HG03457 (cell line): ENCODE measurements around the gene BLOC1S1.

ENCODE experiments used
- ATAC-seq: cut with Tn5 transposase; IDR thresholded peaks from one replicate; pipeline ENCODE4 v1.9.1; 2021; ENCODE audit warnings: moderate number of reproducible peaks; ENCODE audit not compliant: unreplicated experiment

Gene BLOC1S1

GRCh38 chr12:55715833-55716581 lies at the start of gene BLOC1S1:
BLOC1S1 (plus strand) TSS chr12:55716046; CDS start chr12:55716052, 6 bp downstream.
- peak; percentile 82 for ATAC-seq

- no peak for ATAC-seq
These were observed 49.3 kb upstream of the BLOC1S1 start for GRCh38 chr12:55666508-55666907.

GRCh38 chr12:55670276-55670675 lies 45.6 kb upstream of the BLOC1S1 start:
- no peak for ATAC-seq

- no peak for ATAC-seq
These were observed 44.1 kb upstream of the BLOC1S1 start for GRCh38 chr12:55671746-55672145.

- peak; percentile 94 for ATAC-seq
These were observed 42.2 kb upstream of the BLOC1S1 start for GRCh38 chr12:55673638-55674037.

- no peak for ATAC-seq
These were observed 40.2 kb upstream of the BLOC1S1 start for GRCh38 chr12:55675666-55676065.

GRCh38 chr12:55676707-55677106 lies 39.1 kb upstream of the BLOC1S1 start:
- ATAC-seq: no peak

- no peak for ATAC-seq
These were observed 36.2 kb upstream of the BLOC1S1 start for GRCh38 chr12:55679691-55680090.

GRCh38 chr12:55681142-55682077 lies 34.4 kb upstream of the BLOC1S1 start:
- no peak for ATAC-seq

- ATAC-seq: no peak
These were observed 33.6 kb upstream of the BLOC1S1 start for GRCh38 chr12:55682087-55682796.

- ATAC-seq: no peak
These were observed 32.2 kb upstream of the BLOC1S1 start for GRCh38 chr12:55683676-55684075.

GRCh38 chr12:55684761-55685370 lies 31.0 kb upstream of the BLOC1S1 start:
- ATAC-seq: no peak

- no peak for ATAC-seq
These were observed 30.2 kb upstream of the BLOC1S1 start for GRCh38 chr12:55685671-55686070.

- ATAC-seq: no peak
These were observed 29.4 kb upstream of the BLOC1S1 start for GRCh38 chr12:55686366-55687010.

- no peak for ATAC-seq
These were observed 28.1 kb upstream of the BLOC1S1 start for GRCh38 chr12:55687746-55688145.

GRCh38 chr12:55688716-55689655 lies 26.9 kb upstream of the BLOC1S1 start:
- ATAC-seq: no peak

- ATAC-seq: no peak
These were observed 23.1 kb upstream of the BLOC1S1 start for GRCh38 chr12:55692631-55693322.

GRCh38 chr12:55693323-55694187 lies 22.3 kb upstream of the BLOC1S1 start:
- no peak for ATAC-seq
